Heart left ventricle (tissue), 16 donors: ENCODE results near the gene APP. TPM values are rescaled to one million over a fixed set of nuclear protein-coding genes. Genes with fewer than 3 reads are reported as not detected.

Source experiments
- ATAC-seq, 4 donors: fragments of 200-7000 bp; cut with Tn5 transposase; one replicate each; pipeline ENCODE4 v1.9.1; 2020 to 2022; ENCODE audit warnings: moderate library complexity in 4 of 4, mild to moderate bottlenecking in 3 of 4, moderate number of reproducible peaks in 1 of 4
- DNase-seq, 5 donors: peaks; one replicate each; pipeline ENCODE4 v3.0.0-alpha.2; 2020
- H3K27ac ChIP-seq, 12 donors: fragments of 200-600 bp; sonication (generic) in 4 of 12; one replicate each; pipeline versions ENCODE4 v1.5.0 to v1.8.0; 2016 to 2022; ENCODE audit warnings: mild to moderate bottlenecking in 2 of 12
- H3K27me3 ChIP-seq, 9 donors: fragments of 200-600 bp; sonication (generic) in 2 of 9; one replicate each; pipeline versions ENCODE4 v1.5.1 to v1.8.0; 2016 to 2022; ENCODE audit warnings: mild to moderate bottlenecking in 3 of 9
- H3K36me3 ChIP-seq, 9 donors: fragments of 200-600 bp; sonication (generic) in 2 of 9; one replicate each; pipeline versions ENCODE4 v1.5.0 to v1.8.0; 2018 to 2022; ENCODE audit warnings: mild to moderate bottlenecking in 2 of 9
- H3K4me1 ChIP-seq, 12 donors: fragments of 200-600 bp; sonication (generic) in 4 of 12; one replicate each; pipeline versions ENCODE4 v1.5.0 to v1.8.0; 2016 to 2022; ENCODE audit warnings: mild to moderate bottlenecking in 3 of 12
- H3K4me3 ChIP-seq, 12 donors: fragments of 200-600 bp; sonication (generic) in 4 of 12; one replicate each; pipeline versions ENCODE4 v1.5.0 to v1.8.0; 2017 to 2022; ENCODE audit warnings: mild to moderate bottlenecking in 9 of 12, moderate library complexity in 4 of 12
- H3K9me3 ChIP-seq, 12 donors: fragments of 200-600 bp; sonication (generic) in 4 of 12; one replicate each; pipeline versions ENCODE4 v1.5.0 to v1.8.0; 2016 to 2022; ENCODE audit warnings: mild to moderate bottlenecking in 1 of 12
- POLR2A ChIP-seq, 2 donors: fragments of 450-650 bp; IDR thresholded peaks; one replicate each; pipeline ENCODE4 v1.6.1; 2017; ENCODE audit warnings: antibody characterized with exemption in 2 of 2, mild to moderate bottlenecking in 2 of 2, moderate library complexity in 2 of 2
- WGBS, 4 donors: extraction: QIAGEN DNeasy Blood & Tissue Kit in 2 of 4; methylation state at CpG; one replicate each; pipeline versions ENCODE4 v1.1.5 to v1.1.7; 2013 to 2018; 5-methylcytosine and 5-hydroxymethylcytosine counted together
- intact Hi-C, 10 donors: fragments of 100-400 bp; cut with DNase I; formaldehyde crosslinking; loops; one replicate each; pipeline versions ENCODE4 v1.11.1 to v1.14.2; 2022
- polyA plus RNA-seq, 2 donors: library from polyadenylated mRNA; stranded (reverse); fragments of 200-250 nt; gene quantifications; one replicate each; pipeline ENCODE4 v1.2.3, GENCODE V29; 2013
- total RNA-seq, 9 donors: library from RNA; depleted of rRNA in 2 of 9; stranded (reverse); fragments of >200 nt in 2 of 9; fragmentation: NEBNext Ultra II Directional in 3 of 9; extraction: Animal tissue kit (Norgen Biotek cat#: 25700) in 3 of 9; gene quantifications; one replicate each; pipeline versions ENCODE4 v1.1.0 to v1.2.4, GENCODE V29; 2016 to 2023
- TF ChIP-seq, protein P1 (sequence below), 12 donors: fragments of 200-600 bp; sonication (generic) in 4 of 12; IDR thresholded peaks; one replicate each; pipeline versions ENCODE4 v1.5.0 to v1.8.0; 2018 to 2022; ENCODE audit warnings: antibody characterized with exemption in 12 of 12, mild to moderate bottlenecking in 5 of 12
- donor health status: ischemic (EF 13 %, LVEDD 7.1; RV severe dilation, severe dysfunction).
- donor health status: healthy with polysubstance abuse.
- donor health status: DM: no; HTN: yes; CAD: no.
- donor health status: DM: no; HTN: no; CAD: no.
- donor health status: ischemic (EF 25% LVEDD 6.9; RV normal size, moderate dysfunction).
- donor health status: ischemic (EF 25% LVEDD 5.7; RV mildly dilated, moderate dysfunction).
- donor health status: healthy.
- donor health status: DM: yes; HTN: yes; CAD: no.
- donor health status: ischemic (EF 35%, LVEDD 5.7; RV mildly dilated, moderate dysfunction).
- donor health status: nonischemic (EF 11% LVEDD 7.7; RV severe dilation, severe dysfunction).
- donor health status: DM: yes; HTN: yes; CAD: no.
- donor health status: PGD.
- donor health status: ischemic (EF 29% LVEDD 5.4; RV normal size, mild dysfunction).
- donor health status: nonischemic (EF 23%, LVEDD 6.1; RV moderate dilation, normal function).

The APP gene
- total and polyA plus RNA-seq, 11 donors: 103 to 467 (median 373) TPM

DNA sequence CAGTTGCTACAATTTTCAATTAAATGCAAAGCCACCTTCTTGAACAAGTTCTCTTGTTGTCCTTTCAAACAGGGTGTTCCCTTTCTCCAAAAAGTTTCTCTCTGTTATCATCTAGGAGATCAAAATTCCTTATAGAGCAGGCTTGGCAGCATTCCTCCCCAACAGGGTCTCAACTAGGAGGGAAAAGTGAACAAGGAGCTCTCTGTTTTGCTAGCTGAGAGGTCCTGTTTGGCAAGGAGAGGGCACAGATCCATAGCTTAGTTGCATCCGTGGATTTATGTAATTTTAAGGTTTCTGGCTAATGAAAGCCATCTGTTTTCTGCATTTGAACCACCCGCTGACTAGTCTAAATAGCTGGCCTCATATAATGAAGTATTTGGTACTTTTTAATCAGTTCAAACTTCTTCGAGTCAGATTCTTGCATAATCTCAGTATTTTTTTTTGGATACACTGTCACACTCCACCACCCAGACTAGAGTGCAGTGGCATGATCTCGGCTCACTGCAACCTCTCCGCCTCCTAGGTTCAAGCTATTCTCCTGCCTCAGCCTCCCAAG lies 54.0 kb downstream of the APP start:
- Histone ChIP-seq H3K27ac (peak overlapping the region; percentile 47 to 83 (median 64)), H3K9me3 (no peaks in the 10 kb centered on the region), H3K27me3 (no peaks in the 10 kb centered on the region), H3K4me1 (peaks cover 0 to 53% (median 31%) of the 10 kb centered on the region in 12 donors), H3K4me3 (peak overlapping the region in 1 of 12 donors; percentile 9), H3K36me3 (peaks cover 0 to 4% (median 0%) of the 10 kb centered on the region in 9 donors)
- intact Hi-C loops: loop anchor here in 4 of 10 donors (5.0 to 10.0 kb wide), 2 partner anchors 48 to 51 kb away; no protein-coding TSS in a partner anchor
- WGBS, 4 donors: 52 to 64% (median 54%) methylated on average over 5 of the region's 5 CpGs
- TF ChIP-seq POLR2A (IDR thresholded peaks at IDR 0.05): no peak
- TF ChIP-seq, protein P1, sequence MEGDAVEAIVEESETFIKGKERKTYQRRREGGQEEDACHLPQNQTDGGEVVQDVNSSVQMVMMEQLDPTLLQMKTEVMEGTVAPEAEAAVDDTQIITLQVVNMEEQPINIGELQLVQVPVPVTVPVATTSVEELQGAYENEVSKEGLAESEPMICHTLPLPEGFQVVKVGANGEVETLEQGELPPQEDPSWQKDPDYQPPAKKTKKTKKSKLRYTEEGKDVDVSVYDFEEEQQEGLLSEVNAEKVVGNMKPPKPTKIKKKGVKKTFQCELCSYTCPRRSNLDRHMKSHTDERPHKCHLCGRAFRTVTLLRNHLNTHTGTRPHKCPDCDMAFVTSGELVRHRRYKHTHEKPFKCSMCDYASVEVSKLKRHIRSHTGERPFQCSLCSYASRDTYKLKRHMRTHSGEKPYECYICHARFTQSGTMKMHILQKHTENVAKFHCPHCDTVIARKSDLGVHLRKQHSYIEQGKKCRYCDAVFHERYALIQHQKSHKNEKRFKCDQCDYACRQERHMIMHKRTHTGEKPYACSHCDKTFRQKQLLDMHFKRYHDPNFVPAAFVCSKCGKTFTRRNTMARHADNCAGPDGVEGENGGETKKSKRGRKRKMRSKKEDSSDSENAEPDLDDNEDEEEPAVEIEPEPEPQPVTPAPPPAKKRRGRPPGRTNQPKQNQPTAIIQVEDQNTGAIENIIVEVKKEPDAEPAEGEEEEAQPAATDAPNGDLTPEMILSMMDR (IDR thresholded peaks at IDR 0.05): no peak
- ATAC-seq: peak in 2 of 4 donors; percentile 27 to 34
- DNase-seq: no peak

DNA sequence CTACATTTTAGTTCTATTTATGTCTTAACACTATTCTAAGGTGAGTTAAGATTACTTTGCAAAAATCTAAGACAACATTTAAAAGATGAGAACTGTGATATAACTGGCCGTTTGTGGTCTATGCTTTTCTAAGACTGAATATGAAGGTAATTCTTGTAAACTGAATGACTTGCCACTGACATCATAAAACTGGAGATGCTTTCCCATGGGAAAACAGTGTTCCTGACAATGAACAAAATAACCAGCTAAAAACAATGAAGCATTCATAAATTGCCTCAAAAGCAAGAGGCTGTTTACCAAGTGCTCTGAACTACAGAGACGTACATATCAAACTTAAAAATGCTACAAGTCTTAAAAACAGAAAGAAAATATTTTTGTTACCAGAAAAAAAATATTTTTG lies 54.7 kb downstream of the APP start:
- H3K27ac ChIP-seq: peak overlapping the region; percentile 47 to 83 (median 64)
- WGBS, 4 donors: 27 to 53% (median 39%) methylated on average over 2 of the region's 2 CpGs
- no peak overlapping the region for H3K4me3 ChIP-seq
- TF ChIP-seq POLR2A (IDR thresholded peaks at IDR 0.05): no peak
- TF ChIP-seq, protein P1 (IDR thresholded peaks at IDR 0.05): no peak
- DNase-seq (no peak), ATAC-seq (peak in 3 of 4 donors; percentile 28 to 58 (median 45))
- no peaks in the 10 kb centered on the region for H3K9me3 ChIP-seq
- H3K4me1 ChIP-seq: peaks cover 0 to 53% (median 31%) of the 10 kb centered on the region in 12 donors
- H3K27me3 ChIP-seq: no peaks in the 10 kb centered on the region
- intact Hi-C loops: loop anchor here in 4 of 10 donors (5.0 to 10.0 kb wide), 2 partner anchors 49 to 51 kb away; no protein-coding TSS in a partner anchor
- peaks cover 0 to 9% (median 2%) of the 10 kb centered on the region in 9 donors for H3K36me3 ChIP-seq

DNA sequence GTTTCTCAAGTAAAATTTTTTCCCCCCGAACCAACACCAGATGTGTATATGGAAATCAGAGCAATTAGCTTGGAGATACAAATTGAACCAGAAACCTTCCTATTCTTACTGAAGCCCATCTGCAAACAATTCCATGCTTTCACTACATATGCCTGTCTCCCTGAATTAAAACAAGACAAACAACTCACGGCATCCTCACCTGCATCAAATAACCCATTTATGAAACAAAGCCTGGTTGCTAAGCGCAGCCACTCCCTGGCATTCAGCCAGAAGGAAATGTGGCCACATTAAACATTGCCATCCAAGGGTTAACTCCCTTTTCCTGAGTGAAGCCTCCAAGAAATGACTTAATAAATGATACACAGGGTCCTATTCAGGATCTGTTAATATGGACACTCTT lies 55.3 kb downstream of the APP start:
- H3K27me3 ChIP-seq: no peaks in the 10 kb centered on the region
- no peak for TF ChIP-seq POLR2A (IDR thresholded peaks at IDR 0.05)
- TF ChIP-seq, protein P1 (IDR thresholded peaks at IDR 0.05): no peak
- peak overlapping the region; percentile 35 to 83 (median 64) for H3K27ac ChIP-seq
- peaks cover 0 to 53% (median 31%) of the 10 kb centered on the region in 12 donors for H3K4me1 ChIP-seq
- H3K36me3 ChIP-seq: peaks cover 0 to 14% (median 5%) of the 10 kb centered on the region in 9 donors
- H3K4me3 ChIP-seq: no peak overlapping the region
- WGBS, 4 donors: 59 to 76% (median 70%) methylated on average over 3 of the region's 3 CpGs
- H3K9me3 ChIP-seq: no peaks in the 10 kb centered on the region
- peak in 1 of 5 donors; percentile 35 for DNase-seq
- intact Hi-C loops: loop anchor here in 4 of 10 donors (5.0 to 10.0 kb wide), 2 partner anchors 49 to 52 kb away; no protein-coding TSS in a partner anchor
- ATAC-seq: no peak

DNA sequence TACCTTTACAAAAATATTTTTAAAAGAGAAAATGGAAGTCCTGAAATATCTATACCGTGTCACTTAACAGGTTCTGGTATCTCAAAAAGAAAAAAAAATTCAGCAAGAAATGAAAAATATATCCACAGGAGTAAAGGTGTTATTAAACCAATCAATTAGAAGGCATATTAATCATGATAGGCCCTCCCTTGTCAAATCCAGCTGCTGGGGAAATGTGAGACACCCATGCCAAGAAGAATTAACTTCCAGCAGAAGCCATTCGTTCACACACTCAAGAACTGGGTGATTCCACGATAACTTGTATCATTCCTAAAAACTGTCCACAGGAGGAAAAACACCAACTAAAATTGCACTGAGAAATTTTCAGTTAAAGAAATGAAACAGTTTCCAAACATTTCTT lies 57.6 kb downstream of the APP start:
- no peaks in the 10 kb centered on the region for H3K9me3 ChIP-seq
- H3K4me3 ChIP-seq: no peak overlapping the region
- H3K4me1 ChIP-seq: peaks cover 0 to 46% (median 23%) of the 10 kb centered on the region in 12 donors
- no peaks in the 10 kb centered on the region for H3K27me3 ChIP-seq
- no peak for TF ChIP-seq POLR2A (IDR thresholded peaks at IDR 0.05)
- intact Hi-C loops: loop anchor here in 4 of 10 donors (5.0 to 10.0 kb wide), 2 partner anchors 46 to 52 kb away; no protein-coding TSS in a partner anchor
- peaks cover 0 to 29% (median 5%) of the 10 kb centered on the region in 9 donors for H3K36me3 ChIP-seq
- 53 to 79% (median 74%) methylated on average over 3 of the region's 3 CpGs for WGBS, 4 donors
- DNase-seq (no peak), ATAC-seq (no peak)
- peak overlapping the region in 5 of 12 donors; percentile 8 to 57 (median 19) for H3K27ac ChIP-seq
